CD8-positive, alpha-beta memory T cell (primary cell): ENCODE results near the gene HEPACAM. TPM values are rescaled to one million over a fixed set of nuclear protein-coding genes. Genes with fewer than 3 reads are reported as not detected.
A peak's percentile ranks its signal among the peaks of the same experiment; 100 is the strongest.

Experiments
- CTCF ChIA-PET: fragments of 350-600 bp; sonication (Branson Sonifier 250); formaldehyde crosslinking; loops from one replicate; lab custom pipeline; 2021; ENCODE audit warnings: antibody characterized with exemption; lab: Charles Lee
- POLR2A ChIA-PET: fragments of 350-600 bp; sonication (Branson Sonifier 250); formaldehyde crosslinking; loops from one replicate; lab custom pipeline; 2021; ENCODE audit warnings: antibody characterized with exemption; lab: Charles Lee
- DNase-seq, 5 donors: peaks; one replicate each; pipeline versions ENCODE4 v3.0.0 to v3.0.0-alpha.2; 2020 to 2022; ENCODE audit warnings: mixed read lengths in 1 of 5
- H3K27ac ChIP-seq: one replicate; pipeline ENCODE4 v1.7.0; 2013; ENCODE audit warnings: low read depth, mild to moderate bottlenecking, low read length, moderate library complexity
- H3K27me3 ChIP-seq: 2 replicates; pipeline ENCODE4 v1.7.0; 2013; ENCODE audit warnings: low read length, mild to moderate bottlenecking; ENCODE audit not compliant: insufficient read depth, poor library complexity, severe bottlenecking
- H3K36me3 ChIP-seq: 2 replicates; pipeline ENCODE4 v1.7.0; 2013; ENCODE audit warnings: mild to moderate bottlenecking, low read length, moderate library complexity; ENCODE audit not compliant: insufficient read depth
- H3K4me1 ChIP-seq: 2 replicates; pipeline ENCODE4 v1.7.0; 2013; ENCODE audit warnings: mild to moderate bottlenecking, low read length, moderate library complexity; ENCODE audit not compliant: insufficient read depth
- H3K4me3 ChIP-seq: 2 replicates; pipeline ENCODE4 v1.7.0; 2013; ENCODE audit warnings: mild to moderate bottlenecking, low read length
- H3K9me3 ChIP-seq: 2 replicates; pipeline ENCODE4 v1.7.0; 2013; ENCODE audit warnings: mild to moderate bottlenecking, low read length
- H3K27ac Mint-ChIP-seq, 8 donors: one replicate each; pipeline ENCODE4 v1.8.0; 2020 to 2021; ENCODE audit warnings: mixed read lengths in 8 of 8, mild to moderate bottlenecking in 6 of 8, inconsistent platforms in 3 of 8, moderate library complexity in 3 of 8
- H3K27me3 Mint-ChIP-seq, 2 donors: one replicate each; pipeline ENCODE4 v1.8.0; 2020 to 2021; ENCODE audit warnings: mixed read lengths in 2 of 2, mild to moderate bottlenecking in 1 of 2, moderate library complexity in 1 of 2
- H3K36me3 Mint-ChIP-seq, 3 donors: one replicate each; pipeline ENCODE4 v1.8.0; 2020 to 2021; ENCODE audit warnings: mixed read lengths in 3 of 3, inconsistent platforms in 1 of 3, mild to moderate bottlenecking in 1 of 3
- H3K4me1 Mint-ChIP-seq, 3 donors: one replicate each; pipeline ENCODE4 v1.8.0; 2020 to 2021; ENCODE audit warnings: mixed read lengths in 3 of 3, inconsistent platforms in 1 of 3, mild to moderate bottlenecking in 1 of 3
- H3K4me3 Mint-ChIP-seq, 7 donors: one replicate each; pipeline ENCODE4 v1.8.0; 2020 to 2021; ENCODE audit warnings: mixed read lengths in 7 of 7, mild to moderate bottlenecking in 6 of 7, moderate library complexity in 4 of 7, inconsistent platforms in 2 of 7
- H3K9me3 Mint-ChIP-seq, 5 donors: one replicate each; pipeline ENCODE4 v1.8.0; 2020 to 2022; ENCODE audit warnings: mixed read lengths in 5 of 5, mild to moderate bottlenecking in 3 of 5, moderate library complexity in 2 of 5, inconsistent platforms in 1 of 5
- polyA plus RNA-seq: library from polyadenylated mRNA; unstranded; fragments of 300-500 nt; fragmentation: Illumina TruSeq; gene quantifications from one replicate; pipeline ENCODE4 v1.2.3, GENCODE V29; 2021
- total RNA-seq, 2 experiments: library from RNA; stranded (reverse); gene quantifications; one replicate each; pipeline ENCODE4 v1.2.3, GENCODE V29; 2021

HEPACAM gene
- total and polyA plus RNA-seq, 3 experiments from 2014 or later: not detected

- Histone ChIP-seq H3K27ac (no peak overlapping the region), H3K36me3 (no peaks in the 10 kb centered on the region), H3K27me3 (no peaks in the 10 kb centered on the region), H3K9me3 (no peaks in the 10 kb centered on the region), H3K4me1 (no peaks in the 10 kb centered on the region), H3K4me3 (no peak overlapping the region)
- Mint-ChIP-seq H3K9me3 (no peaks in the 10 kb centered on the region), H3K4me1 (peaks cover 0 to 4% (median 0%) of the 10 kb centered on the region in 3 donors), H3K27me3 (peaks cover 5 to 17% of the 10 kb centered on the region in 2 donors), H3K27ac (peak overlapping the region in 3 of 8 donors; percentile 11 to 40 (median 11)), H3K4me3 (no peak overlapping the region), H3K36me3 (no peaks in the 10 kb centered on the region)
- ChIA-PET CTCF (interaction anchor here (0.9 to 1.5 kb wide), 2 partner anchors 53 to 60 kb away, joined by 3 read pairs; no protein-coding TSS in a partner anchor), POLR2A (no interaction called here)
- no peak for DNase-seq
Measured at GRCh38 chr11:124892750-124893454, 42.9 kb downstream of the HEPACAM start.

- Histone ChIP-seq H3K27ac (no peak overlapping the region), H3K9me3 (no peaks in the 10 kb centered on the region), H3K4me3 (no peak overlapping the region), H3K27me3 (no peaks in the 10 kb centered on the region), H3K4me1 (no peaks in the 10 kb centered on the region), H3K36me3 (no peaks in the 10 kb centered on the region)
- H3K4me3 Mint-ChIP-seq: no peak overlapping the region
- POLR2A ChIA-PET: no interaction called here
- peaks cover 4 to 17% of the 10 kb centered on the region in 2 donors for H3K27me3 Mint-ChIP-seq
- H3K4me1 Mint-ChIP-seq: no peaks in the 10 kb centered on the region
- peak overlapping the region in 1 of 8 donors; percentile 89 for H3K27ac Mint-ChIP-seq
- no peaks in the 10 kb centered on the region for H3K36me3 Mint-ChIP-seq
- CTCF ChIA-PET: interaction anchor here (0.9 kb wide), 1 partner anchor 61 kb away, joined by 3 read pairs; no protein-coding TSS in a partner anchor
- no peak for DNase-seq
- H3K9me3 Mint-ChIP-seq: no peaks in the 10 kb centered on the region
Measured at GRCh38 chr11:124892146-124892545, 43.7 kb downstream of the HEPACAM start.

GRCh38 chr11:124891373-124891861 is 44.4 kb downstream of the HEPACAM start:
- no peak for DNase-seq
- H3K27ac Mint-ChIP-seq: no peak overlapping the region
- Histone ChIP-seq H3K4me1 (no peaks in the 10 kb centered on the region), H3K27ac (no peak overlapping the region), H3K4me3 (no peak overlapping the region), H3K9me3 (no peaks in the 10 kb centered on the region), H3K27me3 (no peaks in the 10 kb centered on the region), H3K36me3 (no peaks in the 10 kb centered on the region)
- POLR2A ChIA-PET: no interaction called here
- no peaks in the 10 kb centered on the region for H3K36me3 Mint-ChIP-seq
- CTCF ChIA-PET: no interaction called here
- peaks cover 4 to 24% of the 10 kb centered on the region in 2 donors for H3K27me3 Mint-ChIP-seq
- H3K4me1 Mint-ChIP-seq: no peaks in the 10 kb centered on the region
- H3K9me3 Mint-ChIP-seq: no peaks in the 10 kb centered on the region
- no peak overlapping the region for H3K4me3 Mint-ChIP-seq

GRCh38 chr11:124890683-124891372 is 45.0 kb downstream of the HEPACAM start:
- Mint-ChIP-seq H3K27ac (no peak overlapping the region), H3K36me3 (no peaks in the 10 kb centered on the region), H3K4me3 (no peak overlapping the region), H3K27me3 (peaks cover 3 to 28% of the 10 kb centered on the region in 2 donors), H3K9me3 (no peaks in the 10 kb centered on the region), H3K4me1 (no peaks in the 10 kb centered on the region)
- no peak overlapping the region for H3K4me3 ChIP-seq
- POLR2A ChIA-PET: no interaction called here
- CTCF ChIA-PET: interaction anchor here (2.4 kb wide), 1 partner anchor 15 kb away, joined by 7 read pairs; no protein-coding TSS in a partner anchor
- no peaks in the 10 kb centered on the region for H3K36me3 ChIP-seq
- no peaks in the 10 kb centered on the region for H3K4me1 ChIP-seq
- no peaks in the 10 kb centered on the region for H3K9me3 ChIP-seq
- no peak for DNase-seq
- H3K27ac ChIP-seq: no peak overlapping the region
- no peaks in the 10 kb centered on the region for H3K27me3 ChIP-seq

- no peak for DNase-seq
- Mint-ChIP-seq H3K36me3 (no peaks in the 10 kb centered on the region), H3K4me1 (no peaks in the 10 kb centered on the region), H3K27ac (no peak overlapping the region), H3K9me3 (no peaks in the 10 kb centered on the region), H3K27me3 (peaks cover 1 to 33% of the 10 kb centered on the region in 2 donors), H3K4me3 (no peak overlapping the region)
- Histone ChIP-seq H3K27me3 (no peaks in the 10 kb centered on the region), H3K27ac (no peak overlapping the region), H3K4me1 (no peaks in the 10 kb centered on the region), H3K36me3 (no peaks in the 10 kb centered on the region), H3K9me3 (no peaks in the 10 kb centered on the region), H3K4me3 (no peak overlapping the region)
- ChIA-PET POLR2A (no interaction called here), CTCF (interaction anchor here (2.4 kb wide), 1 partner anchor 14 kb away, joined by 7 read pairs; no protein-coding TSS in a partner anchor)
Measured at GRCh38 chr11:124890151-124890550, 45.7 kb downstream of the HEPACAM start.

- no peak overlapping the region for H3K4me3 Mint-ChIP-seq
- H3K9me3 ChIP-seq: no peaks in the 10 kb centered on the region
- no peaks in the 10 kb centered on the region for H3K4me1 Mint-ChIP-seq
- no peaks in the 10 kb centered on the region for H3K9me3 Mint-ChIP-seq
- no peak overlapping the region for H3K27ac ChIP-seq
- H3K27me3 Mint-ChIP-seq: peaks cover 1 to 30% of the 10 kb centered on the region in 2 donors
- H3K36me3 ChIP-seq: no peaks in the 10 kb centered on the region
- ChIA-PET POLR2A (no interaction called here), CTCF (interaction anchor here (0.5 to 2.4 kb wide), 3 partner anchors 13 to 1558 kb away, joined by 3 to 7 read pairs (median 4); no protein-coding TSS in a partner anchor)
- peaks cover 4% of the 10 kb centered on the region for H3K27me3 ChIP-seq
- no peaks in the 10 kb centered on the region for H3K36me3 Mint-ChIP-seq
- H3K4me1 ChIP-seq: no peaks in the 10 kb centered on the region
- no peak overlapping the region for H3K4me3 ChIP-seq
- H3K27ac Mint-ChIP-seq: peak overlapping the region in 1 of 8 donors; percentile 35
- no peak for DNase-seq
Measured at GRCh38 chr11:124889191-124890091, 46.4 kb downstream of the HEPACAM start.

- DNase-seq: no peak
- Histone ChIP-seq H3K9me3 (no peaks in the 10 kb centered on the region), H3K4me3 (no peak overlapping the region), H3K27me3 (peaks cover 4% of the 10 kb centered on the region), H3K27ac (no peak overlapping the region), H3K36me3 (no peaks in the 10 kb centered on the region), H3K4me1 (no peaks in the 10 kb centered on the region)
- ChIA-PET CTCF (interaction anchor here (0.6 to 2.2 kb wide), 2 partner anchors 11 kb away, joined by 3 to 7 read pairs; no protein-coding TSS in a partner anchor), POLR2A (no interaction called here)
- no peaks in the 10 kb centered on the region for H3K36me3 Mint-ChIP-seq
- peaks cover 4 to 30% of the 10 kb centered on the region in 2 donors for H3K27me3 Mint-ChIP-seq
- H3K4me3 Mint-ChIP-seq: no peak overlapping the region
- H3K27ac Mint-ChIP-seq: no peak overlapping the region
- H3K4me1 Mint-ChIP-seq: no peaks in the 10 kb centered on the region
- no peaks in the 10 kb centered on the region for H3K9me3 Mint-ChIP-seq
Measured at GRCh38 chr11:124887667-124888013, 48.2 kb downstream of the HEPACAM start.
